HEK293 (cell line): ENCODE data around the gene UBE2M.

Experiments
- GLI4 ChIP-seq: fragments of 450-650 bp; formaldehyde crosslinking; IDR thresholded peaks from 2 replicates; pipeline ENCODE4 v1.5.1; 2016; ENCODE audit warnings: missing biosample characterization, missing genetic modification characterization
- HOXA7 ChIP-seq: sonication (generic); formaldehyde crosslinking; IDR thresholded peaks from 2 replicates; pipeline ENCODE4 v1.8.1; 2022; ENCODE audit warnings: missing genetic modification reagents, borderline replicate concordance
- IKZF3 ChIP-seq: fragments of 450-650 bp; IDR thresholded peaks from 2 replicates; pipeline ENCODE4 v1.5.0; 2018; ENCODE audit warnings: missing biosample characterization, mild to moderate bottlenecking, missing genetic modification characterization, moderate library complexity
- OSR2 ChIP-seq: fragments of 450-650 bp; formaldehyde crosslinking; IDR thresholded peaks from 2 replicates; pipeline ENCODE4 v1.5.1; 2016; ENCODE audit warnings: missing biosample characterization, missing genetic modification characterization
- SCRT1 ChIP-seq: fragments of 450-650 bp; formaldehyde crosslinking; IDR thresholded peaks from 2 replicates; pipeline ENCODE4 v1.5.1; 2016; ENCODE audit warnings: missing biosample characterization, missing genetic modification characterization, borderline replicate concordance
- ZBTB20 ChIP-seq: fragments of 450-650 bp; formaldehyde crosslinking; IDR thresholded peaks from 2 replicates; pipeline ENCODE4 v1.5.1; 2016; ENCODE audit warnings: missing biosample characterization, missing genetic modification characterization
- ZBTB21 ChIP-seq: fragments of 450-650 bp; formaldehyde crosslinking; IDR thresholded peaks from 2 replicates; pipeline ENCODE4 v1.5.1; 2017; ENCODE audit warnings: missing biosample characterization, missing genetic modification characterization
- ZFP37 ChIP-seq: fragments of 450-650 bp; formaldehyde crosslinking; IDR thresholded peaks from 2 replicates; pipeline ENCODE4 v1.5.1; 2016; ENCODE audit warnings: missing biosample characterization, missing genetic modification characterization
- ZNF138 ChIP-seq: fragments of 450-650 bp; formaldehyde crosslinking; IDR thresholded peaks from 2 replicates; pipeline ENCODE4 v1.5.1; 2016; ENCODE audit warnings: missing biosample characterization, missing genetic modification characterization, borderline replicate concordance
- ZNF202 ChIP-seq: fragments of 450-650 bp; formaldehyde crosslinking; IDR thresholded peaks from 2 replicates; pipeline ENCODE4 v1.5.1; 2016; ENCODE audit warnings: missing biosample characterization, missing genetic modification characterization, borderline replicate concordance
- ZNF274 ChIP-seq, 2 experiments: fragments of 200-500 bp in 1 of 2; fragments of 450-650 bp in 1 of 2; sonication (Bioruptor generic) in 1 of 2; formaldehyde crosslinking in 1 of 2; IDR thresholded peaks; 2 replicates each; pipeline versions ENCODE4 v1.5.1 to v1.6.1; 2014 to 2016; ENCODE audit warnings: borderline replicate concordance in 1 of 2, inconsistent platforms in 1 of 2, low read length in 1 of 2, missing biosample characterization in 1 of 2, missing genetic modification characterization in 1 of 2
- ZNF302 ChIP-seq: fragments of 450-650 bp; formaldehyde crosslinking; IDR thresholded peaks from 2 replicates; pipeline ENCODE4 v1.5.1; 2016; ENCODE audit warnings: missing biosample characterization, missing genetic modification characterization, low read depth
- ZNF426 ChIP-seq: fragments of 450-650 bp; formaldehyde crosslinking; IDR thresholded peaks from 2 replicates; pipeline ENCODE4 v1.5.1; 2017; ENCODE audit warnings: missing biosample characterization, missing genetic modification characterization, mild to moderate bottlenecking, inconsistent platforms, moderate library complexity
- ZNF433 ChIP-seq: fragments of 450-650 bp; formaldehyde crosslinking; IDR thresholded peaks from 2 replicates; pipeline ENCODE4 v1.5.1; 2016; ENCODE audit warnings: missing biosample characterization, missing genetic modification characterization, low read depth
- ZNF473 ChIP-seq: fragments of 450-650 bp; formaldehyde crosslinking; IDR thresholded peaks from 2 replicates; pipeline ENCODE4 v1.5.1; 2017; ENCODE audit warnings: missing biosample characterization, missing genetic modification characterization
- ZNF521 ChIP-seq: fragments of 450-650 bp; formaldehyde crosslinking; IDR thresholded peaks from 2 replicates; pipeline ENCODE4 v1.5.1; 2017; ENCODE audit warnings: missing biosample characterization, mild to moderate bottlenecking, missing genetic modification characterization
- ZNF544 ChIP-seq: fragments of 450-650 bp; formaldehyde crosslinking; IDR thresholded peaks from 2 replicates; pipeline ENCODE4 v1.5.0; 2017; ENCODE audit warnings: missing biosample characterization, missing genetic modification characterization
- ZNF548 ChIP-seq: fragments of 450-650 bp; formaldehyde crosslinking; IDR thresholded peaks from 2 replicates; pipeline ENCODE4 v1.5.1; 2016; ENCODE audit warnings: missing biosample characterization, missing genetic modification characterization
- ZNF549 ChIP-seq: fragments of 450-650 bp; IDR thresholded peaks from 2 replicates; pipeline ENCODE4 v1.5.1; 2018; ENCODE audit warnings: missing biosample characterization, missing genetic modification characterization, mild to moderate bottlenecking, inconsistent platforms, moderate library complexity
- ZNF561 ChIP-seq: fragments of 450-650 bp; IDR thresholded peaks from 2 replicates; pipeline ENCODE4 v1.5.1; 2018; ENCODE audit warnings: missing biosample characterization, missing genetic modification characterization, borderline replicate concordance
- ZNF623 ChIP-seq: fragments of 450-650 bp; formaldehyde crosslinking; IDR thresholded peaks from 2 replicates; pipeline ENCODE4 v1.5.1; 2016; ENCODE audit warnings: missing biosample characterization, missing genetic modification characterization
- ZNF664 ChIP-seq: fragments of 450-650 bp; formaldehyde crosslinking; IDR thresholded peaks from 2 replicates; pipeline ENCODE4 v1.5.1; 2016; ENCODE audit warnings: missing biosample characterization, missing genetic modification characterization
- ZNF670 ChIP-seq: fragments of 450-650 bp; formaldehyde crosslinking; IDR thresholded peaks from 2 replicates; pipeline ENCODE4 v1.5.1; 2016; ENCODE audit warnings: missing biosample characterization, missing genetic modification characterization, low read depth
- ZNF701 ChIP-seq: fragments of 450-650 bp; formaldehyde crosslinking; IDR thresholded peaks from 2 replicates; pipeline ENCODE4 v1.5.1; 2016; ENCODE audit warnings: missing biosample characterization, missing genetic modification characterization
- ZNF707 ChIP-seq: fragments of 450-650 bp; formaldehyde crosslinking; IDR thresholded peaks from 2 replicates; pipeline ENCODE4 v1.5.1; 2016; ENCODE audit warnings: missing biosample characterization, missing genetic modification characterization
- ZXDB ChIP-seq: fragments of 450-650 bp; formaldehyde crosslinking; IDR thresholded peaks from 2 replicates; pipeline ENCODE4 v1.5.1; 2016; ENCODE audit warnings: missing biosample characterization, missing genetic modification characterization
- TF ChIP-seq, protein P1 (sequence below): fragments of 450-650 bp; formaldehyde crosslinking; IDR thresholded peaks from 2 replicates; pipeline ENCODE4 v1.5.1; 2016; ENCODE audit warnings: missing biosample characterization, missing genetic modification characterization
- TF ChIP-seq, protein P2 (sequence below): fragments of 450-650 bp; formaldehyde crosslinking; IDR thresholded peaks from 2 replicates; pipeline ENCODE4 v1.5.1; 2016; ENCODE audit warnings: missing biosample characterization, missing genetic modification characterization, borderline replicate concordance
- TF ChIP-seq, protein P3 (sequence below): fragments of 450-650 bp; formaldehyde crosslinking; IDR thresholded peaks from 2 replicates; pipeline ENCODE4 v1.5.1; 2017; ENCODE audit warnings: missing biosample characterization, missing genetic modification characterization
- TF ChIP-seq, protein P4 (sequence below): fragments of 450-650 bp; formaldehyde crosslinking; IDR thresholded peaks from 2 replicates; pipeline ENCODE4 v1.5.1; 2016; ENCODE audit warnings: missing biosample characterization, missing genetic modification characterization
- TF ChIP-seq, protein P5 (sequence below): sonication (generic); formaldehyde crosslinking; IDR thresholded peaks from 2 replicates; pipeline ENCODE4 v1.8.1; 2022; ENCODE audit warnings: mild to moderate bottlenecking, moderate library complexity, missing genetic modification reagents

Gene UBE2M

DNA sequence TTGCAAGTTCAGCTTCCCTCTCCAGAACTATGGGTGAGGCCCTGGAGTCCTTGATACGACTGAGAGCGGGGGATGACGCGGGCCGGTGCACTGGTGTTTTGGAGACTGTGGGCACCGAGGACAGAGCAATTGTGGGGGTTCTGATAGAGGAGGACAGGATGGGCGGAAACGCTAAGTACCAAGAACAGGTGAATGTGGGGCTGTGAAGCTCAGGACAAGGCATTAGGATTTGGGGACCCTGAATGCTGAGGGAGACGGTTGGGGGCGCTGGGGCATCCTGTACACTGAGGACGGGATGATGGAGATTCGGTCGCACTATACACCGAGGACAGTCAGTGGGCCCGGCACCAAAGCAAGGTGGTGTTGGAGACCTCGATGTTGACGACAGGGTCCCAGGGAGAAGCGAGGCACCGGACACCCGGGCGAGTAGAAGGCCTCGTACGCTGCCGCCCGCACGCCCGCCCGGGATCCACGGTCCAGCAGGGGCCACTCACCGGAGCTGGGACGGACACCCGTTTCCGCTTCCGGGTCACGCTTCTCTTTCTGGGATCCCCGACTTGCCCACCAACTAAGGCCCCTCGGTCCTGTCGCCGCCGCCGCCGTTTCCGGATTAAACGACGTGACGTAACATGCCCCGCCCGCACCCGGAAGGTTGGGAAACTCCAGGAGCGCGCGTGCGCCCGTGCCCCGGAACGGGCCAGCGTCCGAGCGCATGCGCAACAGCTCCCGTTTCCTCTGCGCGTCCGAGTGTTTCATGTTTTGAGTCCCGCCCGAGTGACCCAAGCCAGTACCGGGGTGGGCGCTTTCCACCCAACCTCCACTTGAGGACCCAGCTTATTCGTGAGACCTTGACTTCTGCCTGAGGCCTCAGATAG, 3.7 kb downstream of the UBE2M start, which contains the start of gene CHMP2A (continued):
- TF ChIP-seq ZNF561: peak; percentile 75; the same call in 1 of the 2 replicates
- TF ChIP-seq GLI4: no peak
- TF ChIP-seq ZNF202 (tag by site-specific recombination): no peak
- no peak for TF ChIP-seq SCRT1 (tag by site-specific recombination)
- TF ChIP-seq ZNF274 (IDR thresholded peaks at IDR 0.05; ENCODE audit: low read length): no peak
- TF ChIP-seq ZNF274 (tag by site-specific recombination; IDR thresholded peaks at IDR 0.05; ENCODE audit: borderline replicate concordance): no peak
- TF ChIP-seq, protein P1, sequence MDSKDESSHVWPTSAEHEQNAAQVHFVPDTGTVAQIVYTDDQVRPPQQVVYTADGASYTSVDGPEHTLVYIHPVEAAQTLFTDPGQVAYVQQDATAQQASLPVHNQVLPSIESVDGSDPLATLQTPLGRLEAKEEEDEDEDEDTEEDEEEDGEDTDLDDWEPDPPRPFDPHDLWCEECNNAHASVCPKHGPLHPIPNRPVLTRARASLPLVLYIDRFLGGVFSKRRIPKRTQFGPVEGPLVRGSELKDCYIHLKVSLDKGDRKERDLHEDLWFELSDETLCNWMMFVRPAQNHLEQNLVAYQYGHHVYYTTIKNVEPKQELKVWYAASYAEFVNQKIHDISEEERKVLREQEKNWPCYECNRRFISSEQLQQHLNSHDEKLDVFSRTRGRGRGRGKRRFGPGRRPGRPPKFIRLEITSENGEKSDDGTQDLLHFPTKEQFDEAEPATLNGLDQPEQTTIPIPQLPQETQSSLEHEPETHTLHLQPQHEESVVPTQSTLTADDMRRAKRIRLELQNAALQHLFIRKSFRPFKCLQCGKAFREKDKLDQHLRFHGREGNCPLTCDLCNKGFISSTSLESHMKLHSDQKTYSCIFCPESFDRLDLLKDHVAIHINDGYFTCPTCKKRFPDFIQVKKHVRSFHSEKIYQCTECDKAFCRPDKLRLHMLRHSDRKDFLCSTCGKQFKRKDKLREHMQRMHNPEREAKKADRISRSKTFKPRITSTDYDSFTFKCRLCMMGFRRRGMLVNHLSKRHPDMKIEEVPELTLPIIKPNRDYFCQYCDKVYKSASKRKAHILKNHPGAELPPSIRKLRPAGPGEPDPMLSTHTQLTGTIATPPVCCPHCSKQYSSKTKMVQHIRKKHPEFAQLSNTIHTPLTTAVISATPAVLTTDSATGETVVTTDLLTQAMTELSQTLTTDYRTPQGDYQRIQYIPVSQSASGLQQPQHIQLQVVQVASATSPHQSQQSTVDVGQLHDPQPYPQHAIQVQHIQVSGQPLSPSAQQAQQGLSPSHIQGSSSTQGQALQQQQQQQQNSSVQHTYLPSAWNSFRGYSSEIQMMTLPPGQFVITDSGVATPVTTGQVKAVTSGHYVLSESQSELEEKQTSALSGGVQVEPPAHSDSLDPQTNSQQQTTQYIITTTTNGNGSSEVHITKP (tag by site-specific recombination): peak; percentile 34; the same call in 1 of the 2 replicates
- no peak for TF ChIP-seq ZNF548
- TF ChIP-seq, protein P2, sequence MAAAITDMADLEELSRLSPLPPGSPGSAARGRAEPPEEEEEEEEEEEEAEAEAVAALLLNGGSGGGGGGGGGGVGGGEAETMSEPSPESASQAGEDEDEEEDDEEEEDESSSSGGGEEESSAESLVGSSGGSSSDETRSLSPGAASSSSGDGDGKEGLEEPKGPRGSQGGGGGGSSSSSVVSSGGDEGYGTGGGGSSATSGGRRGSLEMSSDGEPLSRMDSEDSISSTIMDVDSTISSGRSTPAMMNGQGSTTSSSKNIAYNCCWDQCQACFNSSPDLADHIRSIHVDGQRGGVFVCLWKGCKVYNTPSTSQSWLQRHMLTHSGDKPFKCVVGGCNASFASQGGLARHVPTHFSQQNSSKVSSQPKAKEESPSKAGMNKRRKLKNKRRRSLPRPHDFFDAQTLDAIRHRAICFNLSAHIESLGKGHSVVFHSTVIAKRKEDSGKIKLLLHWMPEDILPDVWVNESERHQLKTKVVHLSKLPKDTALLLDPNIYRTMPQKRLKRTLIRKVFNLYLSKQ (tag by site-specific recombination): no peak
- TF ChIP-seq, protein P3, sequence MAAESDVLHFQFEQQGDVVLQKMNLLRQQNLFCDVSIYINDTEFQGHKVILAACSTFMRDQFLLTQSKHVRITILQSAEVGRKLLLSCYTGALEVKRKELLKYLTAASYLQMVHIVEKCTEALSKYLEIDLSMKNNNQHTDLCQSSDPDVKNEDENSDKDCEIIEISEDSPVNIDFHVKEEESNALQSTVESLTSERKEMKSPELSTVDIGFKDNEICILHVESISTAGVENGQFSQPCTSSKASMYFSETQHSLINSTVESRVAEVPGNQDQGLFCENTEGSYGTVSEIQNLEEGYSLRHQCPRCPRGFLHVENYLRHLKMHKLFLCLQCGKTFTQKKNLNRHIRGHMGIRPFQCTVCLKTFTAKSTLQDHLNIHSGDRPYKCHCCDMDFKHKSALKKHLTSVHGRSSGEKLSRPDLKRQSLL (tag by site-specific recombination): peak; percentile 51
- TF ChIP-seq ZNF664 (tag by site-specific recombination): no peak
- no peak for TF ChIP-seq OSR2 (tag by site-specific recombination)
- TF ChIP-seq, protein P4, sequence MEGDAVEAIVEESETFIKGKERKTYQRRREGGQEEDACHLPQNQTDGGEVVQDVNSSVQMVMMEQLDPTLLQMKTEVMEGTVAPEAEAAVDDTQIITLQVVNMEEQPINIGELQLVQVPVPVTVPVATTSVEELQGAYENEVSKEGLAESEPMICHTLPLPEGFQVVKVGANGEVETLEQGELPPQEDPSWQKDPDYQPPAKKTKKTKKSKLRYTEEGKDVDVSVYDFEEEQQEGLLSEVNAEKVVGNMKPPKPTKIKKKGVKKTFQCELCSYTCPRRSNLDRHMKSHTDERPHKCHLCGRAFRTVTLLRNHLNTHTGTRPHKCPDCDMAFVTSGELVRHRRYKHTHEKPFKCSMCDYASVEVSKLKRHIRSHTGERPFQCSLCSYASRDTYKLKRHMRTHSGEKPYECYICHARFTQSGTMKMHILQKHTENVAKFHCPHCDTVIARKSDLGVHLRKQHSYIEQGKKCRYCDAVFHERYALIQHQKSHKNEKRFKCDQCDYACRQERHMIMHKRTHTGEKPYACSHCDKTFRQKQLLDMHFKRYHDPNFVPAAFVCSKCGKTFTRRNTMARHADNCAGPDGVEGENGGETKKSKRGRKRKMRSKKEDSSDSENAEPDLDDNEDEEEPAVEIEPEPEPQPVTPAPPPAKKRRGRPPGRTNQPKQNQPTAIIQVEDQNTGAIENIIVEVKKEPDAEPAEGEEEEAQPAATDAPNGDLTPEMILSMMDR (tag by site-specific recombination): peak; percentile 82
- no peak for TF ChIP-seq ZNF521 (tag by site-specific recombination)
- no peak for TF ChIP-seq ZNF544
- TF ChIP-seq ZNF302: no peak
- no peak for TF ChIP-seq HOXA7 (CRISPR knock-in tag)
- TF ChIP-seq ZXDB (tag by site-specific recombination): peak; percentile 99
- TF ChIP-seq ZNF473 (tag by site-specific recombination): no peak
- TF ChIP-seq, protein P5, sequence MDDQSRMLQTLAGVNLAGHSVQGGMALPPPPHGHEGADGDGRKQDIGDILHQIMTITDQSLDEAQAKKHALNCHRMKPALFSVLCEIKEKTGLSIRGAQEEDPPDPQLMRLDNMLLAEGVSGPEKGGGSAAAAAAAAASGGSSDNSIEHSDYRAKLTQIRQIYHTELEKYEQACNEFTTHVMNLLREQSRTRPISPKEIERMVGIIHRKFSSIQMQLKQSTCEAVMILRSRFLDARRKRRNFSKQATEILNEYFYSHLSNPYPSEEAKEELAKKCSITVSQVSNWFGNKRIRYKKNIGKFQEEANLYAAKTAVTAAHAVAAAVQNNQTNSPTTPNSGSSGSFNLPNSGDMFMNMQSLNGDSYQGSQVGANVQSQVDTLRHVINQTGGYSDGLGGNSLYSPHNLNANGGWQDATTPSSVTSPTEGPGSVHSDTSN (CRISPR knock-in tag): peak; percentile 98
- no peak for TF ChIP-seq ZNF701 (tag by site-specific recombination)
- no peak for TF ChIP-seq ZNF549
- no peak; the same call in 1 of the 2 replicates for TF ChIP-seq ZNF623 (tag by site-specific recombination)
- no peak for TF ChIP-seq ZNF426 (tag by site-specific recombination)
- no peak for TF ChIP-seq ZNF707 (tag by site-specific recombination)
- TF ChIP-seq ZNF433 (tag by site-specific recombination): no peak
- no peak for TF ChIP-seq ZNF138 (tag by site-specific recombination)
- TF ChIP-seq ZNF670 (tag by site-specific recombination): no peak
- TF ChIP-seq ZBTB20 (tag by site-specific recombination): peak; percentile 93
- peak; percentile 86 for TF ChIP-seq ZFP37 (tag by site-specific recombination)
- TF ChIP-seq ZBTB21 (tag by site-specific recombination): peak; percentile 98
- TF ChIP-seq IKZF3: peak; percentile 62; the same call in 1 of the 2 replicates
